Measurements from ENCODE around the gene SPTLC3. TPM values are rescaled to one million over a fixed set of nuclear protein-coding genes. Genes with fewer than 3 reads are reported as not detected.

The SPTLC3 gene
- total and polyA plus RNA-seq, 9 donors, result 2.1 to 10.5 (median 8.8) TPM

GRCh38 chr20:13119583-13119982, 110.8 kb downstream of the SPTLC3 start:
- no peaks in the 10 kb centered on the region for H3K36me3 ChIP-seq
- no peaks in the 10 kb centered on the region for H3K27me3 ChIP-seq
- no peak overlapping the region for H3K27ac ChIP-seq
- H3K4me1 ChIP-seq (ENCODE audit: insufficient read depth), result no peaks in the 10 kb centered on the region
- H3K9me3 ChIP-seq, result no peaks in the 10 kb centered on the region
- 17 to 18% (median 18%) methylated on average over 6 of the region's 6 CpGs for WGBS, 3 donors
- no peak overlapping the region for H3K4me3 ChIP-seq
- TF ChIP-seq, protein P1, sequence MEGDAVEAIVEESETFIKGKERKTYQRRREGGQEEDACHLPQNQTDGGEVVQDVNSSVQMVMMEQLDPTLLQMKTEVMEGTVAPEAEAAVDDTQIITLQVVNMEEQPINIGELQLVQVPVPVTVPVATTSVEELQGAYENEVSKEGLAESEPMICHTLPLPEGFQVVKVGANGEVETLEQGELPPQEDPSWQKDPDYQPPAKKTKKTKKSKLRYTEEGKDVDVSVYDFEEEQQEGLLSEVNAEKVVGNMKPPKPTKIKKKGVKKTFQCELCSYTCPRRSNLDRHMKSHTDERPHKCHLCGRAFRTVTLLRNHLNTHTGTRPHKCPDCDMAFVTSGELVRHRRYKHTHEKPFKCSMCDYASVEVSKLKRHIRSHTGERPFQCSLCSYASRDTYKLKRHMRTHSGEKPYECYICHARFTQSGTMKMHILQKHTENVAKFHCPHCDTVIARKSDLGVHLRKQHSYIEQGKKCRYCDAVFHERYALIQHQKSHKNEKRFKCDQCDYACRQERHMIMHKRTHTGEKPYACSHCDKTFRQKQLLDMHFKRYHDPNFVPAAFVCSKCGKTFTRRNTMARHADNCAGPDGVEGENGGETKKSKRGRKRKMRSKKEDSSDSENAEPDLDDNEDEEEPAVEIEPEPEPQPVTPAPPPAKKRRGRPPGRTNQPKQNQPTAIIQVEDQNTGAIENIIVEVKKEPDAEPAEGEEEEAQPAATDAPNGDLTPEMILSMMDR (IDR thresholded peaks at IDR 0.05), result peak; percentile 68 to 80 (median 72)
- TF ChIP-seq EP300 (IDR thresholded peaks at IDR 0.05), result no peak
- peak in 1 of 5 donors; percentile 41 for DNase-seq
- intact Hi-C loops (cut with DNase I), result loop anchor here in 1 of 4 donors (10.0 kb wide), 1 partner anchor 645 kb away; no protein-coding TSS in a partner anchor

GRCh38 chr20:13120471-13120870, 111.7 kb downstream of the SPTLC3 start:
- TF ChIP-seq POLR2A (IDR thresholded peaks at IDR 0.05) (no peak), EP300 (IDR thresholded peaks at IDR 0.05) (no peak)
- TF ChIP-seq, protein P1 (IDR thresholded peaks at IDR 0.05), result no peak

DNA sequence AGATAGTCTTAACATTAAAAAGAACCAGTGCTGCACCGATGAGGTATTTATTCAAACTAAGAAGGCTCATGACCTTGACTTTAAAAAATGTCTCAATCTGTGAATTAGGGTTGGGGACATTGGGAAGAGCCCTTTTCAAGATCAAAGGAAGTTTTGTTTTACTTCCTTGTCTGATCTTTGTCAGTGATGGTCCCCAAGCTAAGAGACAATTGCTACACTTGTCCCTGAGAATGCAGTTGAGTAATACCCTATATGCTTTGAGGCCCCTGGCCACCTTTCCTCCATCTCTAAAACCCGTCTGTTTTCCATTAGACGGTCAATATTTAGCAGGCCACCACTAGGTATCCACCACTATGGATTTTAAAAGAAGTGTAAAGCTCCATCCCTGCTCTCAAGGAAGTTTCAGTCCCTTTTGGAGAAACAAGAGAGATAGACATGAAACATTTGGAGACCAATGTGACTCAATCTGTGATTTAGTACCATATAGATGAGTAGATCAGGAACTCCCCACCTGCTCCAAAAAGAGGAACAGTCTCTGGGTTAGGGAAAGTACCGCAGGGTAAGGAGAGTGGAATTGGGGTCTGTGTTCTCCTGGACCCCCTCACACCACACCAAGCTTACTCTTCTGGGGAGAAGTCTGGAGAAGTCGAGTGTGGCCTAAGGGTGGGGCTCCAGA, 113.2 kb downstream of the SPTLC3 start:
- H3K4me1 ChIP-seq (ENCODE audit: insufficient read depth), result no peaks in the 10 kb centered on the region
- TF ChIP-seq POLR2A (IDR thresholded peaks at IDR 0.05) (no peak), EP300 (IDR thresholded peaks at IDR 0.05) (no peak)
- TF ChIP-seq, protein P1 (IDR thresholded peaks at IDR 0.05), result no peak
- H3K27ac ChIP-seq, result no peak overlapping the region
- no peak for DNase-seq
- H3K27me3 ChIP-seq, result no peaks in the 10 kb centered on the region
- H3K36me3 ChIP-seq, result no peaks in the 10 kb centered on the region
- no peak overlapping the region for H3K4me3 ChIP-seq
- no peaks in the 10 kb centered on the region for H3K9me3 ChIP-seq
- intact Hi-C loops (cut with DNase I), result loop anchor here in 2 of 4 donors (10.0 kb wide), 2 partner anchors 643 to 653 kb away; no protein-coding TSS in a partner anchor
- WGBS, 3 donors, result 77 to 82% (median 81%) methylated on average over 5 of the region's 5 CpGs

More at GRCh38 chr20:13120471-13120870, 111.7 kb downstream of the SPTLC3 start:
- H3K36me3 ChIP-seq, result no peaks in the 10 kb centered on the region
- H3K9me3 ChIP-seq, result no peaks in the 10 kb centered on the region
- intact Hi-C loops (cut with DNase I), result loop anchor here in 2 of 4 donors (10.0 kb wide), 2 partner anchors 644 to 654 kb away; no protein-coding TSS in a partner anchor
- no peak overlapping the region for H3K4me3 ChIP-seq
- 21 to 35% (median 27%) methylated on average over 1 of the region's 1 CpG for WGBS, 3 donors
- DNase-seq, result no peak
- no peak overlapping the region for H3K27ac ChIP-seq
- H3K27me3 ChIP-seq, result no peaks in the 10 kb centered on the region
- H3K4me1 ChIP-seq (ENCODE audit: insufficient read depth), result no peaks in the 10 kb centered on the region

DNA sequence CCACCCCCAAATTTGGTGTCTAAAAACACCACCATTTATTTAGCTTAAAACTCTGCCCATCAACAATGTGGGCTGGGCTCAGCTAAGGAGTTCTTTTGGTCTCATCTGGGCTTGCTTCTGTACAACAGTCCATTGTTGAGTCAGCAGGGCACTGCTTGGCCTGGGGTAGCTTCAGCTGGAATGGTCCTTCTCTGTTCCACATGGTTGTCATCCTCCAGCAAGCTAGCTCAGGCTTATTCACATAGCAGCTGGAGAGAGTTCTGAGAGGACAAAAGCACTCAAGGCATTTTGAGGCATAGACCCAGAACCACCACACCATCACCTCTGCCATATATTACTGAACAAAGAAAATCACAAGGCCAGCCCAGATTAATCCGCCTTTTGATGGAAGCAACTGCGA, 116.7 kb downstream of the SPTLC3 start:
- no peaks in the 10 kb centered on the region for H3K27me3 ChIP-seq
- no peak overlapping the region for H3K4me3 ChIP-seq
- H3K9me3 ChIP-seq, result no peaks in the 10 kb centered on the region
- no peak for TF ChIP-seq POLR2A (IDR thresholded peaks at IDR 0.05)
- TF ChIP-seq EP300 (IDR thresholded peaks at IDR 0.05), result no peak
- TF ChIP-seq, protein P1 (IDR thresholded peaks at IDR 0.05), result no peak
- H3K27ac ChIP-seq, result no peak overlapping the region
- intact Hi-C loops (cut with DNase I), result loop anchor here in 2 of 4 donors (10.0 kb wide), 2 partner anchors 639 to 649 kb away; no protein-coding TSS in a partner anchor
- DNase-seq, result no peak
- no peaks in the 10 kb centered on the region for H3K4me1 ChIP-seq (ENCODE audit: insufficient read depth)
- 98 to 99% (median 98%) methylated on average over 2 of the region's 2 CpGs for WGBS, 3 donors
- H3K36me3 ChIP-seq, result no peaks in the 10 kb centered on the region
